ENCODE results near the gene PTRH1.

PTRH1 gene

DNA sequence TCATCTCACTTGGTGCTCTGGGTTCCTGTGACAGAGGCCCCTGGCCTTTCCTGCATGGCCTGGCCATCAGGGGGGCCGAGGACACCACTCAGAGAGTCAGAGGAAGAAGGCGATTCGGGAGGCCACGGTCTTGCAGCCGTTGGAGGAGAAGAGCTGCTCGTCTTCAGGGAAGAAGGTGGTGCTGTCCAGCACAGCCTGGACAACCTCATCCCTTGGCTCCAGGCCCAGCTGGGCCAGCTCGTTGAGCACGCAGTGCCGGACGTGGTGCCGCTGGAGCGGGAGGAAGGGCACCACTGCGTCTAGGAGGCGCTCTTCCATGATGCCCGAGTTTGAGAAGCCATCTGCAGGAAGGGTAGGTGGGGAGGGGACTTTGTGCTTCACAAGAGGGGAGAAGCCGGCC is 16.5 kb upstream of the PTRH1 start:
- H3K4me3 ChIP-seq (ENCODE audit: low read depth, low read length): no peak overlapping the region
- DNase-seq (ENCODE audit: low read depth): no peak
- TF ChIP-seq, protein P1, sequence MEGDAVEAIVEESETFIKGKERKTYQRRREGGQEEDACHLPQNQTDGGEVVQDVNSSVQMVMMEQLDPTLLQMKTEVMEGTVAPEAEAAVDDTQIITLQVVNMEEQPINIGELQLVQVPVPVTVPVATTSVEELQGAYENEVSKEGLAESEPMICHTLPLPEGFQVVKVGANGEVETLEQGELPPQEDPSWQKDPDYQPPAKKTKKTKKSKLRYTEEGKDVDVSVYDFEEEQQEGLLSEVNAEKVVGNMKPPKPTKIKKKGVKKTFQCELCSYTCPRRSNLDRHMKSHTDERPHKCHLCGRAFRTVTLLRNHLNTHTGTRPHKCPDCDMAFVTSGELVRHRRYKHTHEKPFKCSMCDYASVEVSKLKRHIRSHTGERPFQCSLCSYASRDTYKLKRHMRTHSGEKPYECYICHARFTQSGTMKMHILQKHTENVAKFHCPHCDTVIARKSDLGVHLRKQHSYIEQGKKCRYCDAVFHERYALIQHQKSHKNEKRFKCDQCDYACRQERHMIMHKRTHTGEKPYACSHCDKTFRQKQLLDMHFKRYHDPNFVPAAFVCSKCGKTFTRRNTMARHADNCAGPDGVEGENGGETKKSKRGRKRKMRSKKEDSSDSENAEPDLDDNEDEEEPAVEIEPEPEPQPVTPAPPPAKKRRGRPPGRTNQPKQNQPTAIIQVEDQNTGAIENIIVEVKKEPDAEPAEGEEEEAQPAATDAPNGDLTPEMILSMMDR (conservative IDR thresholded peaks at IDR 0.05; ENCODE audit: low read depth, low read length): no peak

DNA sequence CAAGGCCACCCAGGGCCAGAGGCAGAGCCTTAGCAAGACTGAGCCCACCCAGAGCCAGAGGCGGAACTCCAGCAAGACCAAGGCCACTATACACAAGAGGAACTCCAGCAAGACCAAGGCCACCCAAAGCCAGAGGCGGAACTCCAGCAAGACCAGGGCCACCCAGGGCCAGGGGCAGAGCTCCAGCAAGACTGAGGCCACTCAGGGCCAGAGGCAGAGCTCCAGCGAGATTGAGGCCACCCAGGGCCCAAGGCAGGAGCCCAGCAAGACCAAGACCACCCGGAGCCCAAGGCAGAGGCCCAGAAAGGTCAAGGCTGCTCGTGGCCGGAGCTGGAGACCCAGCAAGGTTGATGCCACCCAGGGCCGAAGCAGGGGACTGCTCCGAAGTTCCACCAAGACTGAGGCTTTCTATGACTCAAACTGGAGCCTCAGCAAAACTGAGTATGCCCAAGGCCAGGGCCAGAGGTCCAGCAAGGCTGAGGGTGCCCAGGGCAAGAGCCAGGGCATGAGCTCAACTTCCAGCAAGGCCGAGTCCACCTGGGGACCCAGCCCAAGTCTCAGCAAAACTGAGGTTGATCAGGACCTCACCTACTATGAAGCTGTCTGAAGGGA is 15.4 kb upstream of the PTRH1 start:
- no peak for DNase-seq (ENCODE audit: low read depth)
- no peak overlapping the region for H3K4me3 ChIP-seq (ENCODE audit: low read depth, low read length)
- TF ChIP-seq, protein P1 (conservative IDR thresholded peaks at IDR 0.05; ENCODE audit: low read depth, low read length): no peak

DNA sequence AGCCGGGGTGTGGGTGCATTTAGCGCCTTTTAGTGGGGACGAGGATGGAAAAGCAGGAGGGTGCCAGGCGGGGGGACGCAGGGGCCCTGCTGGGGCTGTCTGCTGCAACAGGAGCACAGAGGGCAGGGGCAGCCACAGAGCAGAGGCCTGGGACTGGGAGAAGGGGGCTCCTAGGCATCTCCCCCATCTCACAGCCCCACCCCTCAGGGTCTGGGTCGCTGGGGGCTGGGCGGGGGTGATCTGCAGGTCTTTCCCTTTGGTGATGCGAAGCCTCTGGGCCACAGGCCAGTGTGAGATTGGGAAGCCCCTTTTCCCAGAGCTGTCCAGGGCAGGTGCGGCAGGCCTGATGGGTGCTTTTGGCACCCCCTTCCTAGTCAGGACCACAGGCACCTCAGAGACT is 14.8 kb upstream of the PTRH1 start:
- no peak for DNase-seq (ENCODE audit: low read depth)
- H3K4me3 ChIP-seq (ENCODE audit: low read depth, low read length): no peak overlapping the region
- TF ChIP-seq, protein P1 (conservative IDR thresholded peaks at IDR 0.05; ENCODE audit: low read depth, low read length): no peak

DNA sequence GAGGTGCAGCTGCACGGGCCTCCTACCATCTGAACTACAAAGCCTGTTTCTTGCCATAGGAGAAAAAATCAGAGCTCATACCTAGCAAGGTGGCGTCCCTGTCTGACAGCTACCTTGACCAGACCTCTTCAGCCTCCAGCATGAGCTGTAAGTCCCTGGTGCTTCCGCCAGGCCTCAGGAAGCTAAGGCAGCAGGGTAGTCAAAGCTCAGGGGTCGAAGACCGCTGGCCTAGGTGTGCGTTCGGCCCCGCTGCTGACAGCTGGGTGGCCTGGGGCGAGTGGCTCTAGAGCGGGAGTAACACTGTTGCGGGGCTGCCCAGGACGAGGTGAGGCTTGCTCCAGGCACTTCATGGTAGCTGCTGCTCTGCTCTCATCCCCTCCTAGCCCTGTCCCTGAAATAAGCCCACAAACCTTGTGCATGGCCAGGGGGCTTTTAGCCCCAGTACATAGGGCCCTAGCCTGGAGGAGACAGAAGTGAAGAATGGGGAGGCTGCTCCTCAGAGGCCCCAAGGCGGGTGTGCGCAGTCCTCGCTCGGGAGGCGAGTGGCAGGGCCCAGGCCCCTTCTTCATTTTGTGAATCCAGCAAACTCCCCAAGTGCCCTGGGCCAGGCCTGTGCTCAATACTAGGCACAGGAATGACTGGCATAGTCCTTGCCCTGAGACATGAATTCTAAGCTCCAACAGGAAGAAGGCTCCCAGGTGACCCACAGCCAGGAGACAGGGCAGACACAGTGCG is 14.2 kb upstream of the PTRH1 start:
- no peak overlapping the region for H3K4me3 ChIP-seq (ENCODE audit: low read depth, low read length)
- no peak for DNase-seq (ENCODE audit: low read depth)
- TF ChIP-seq, protein P1 (conservative IDR thresholded peaks at IDR 0.05; ENCODE audit: low read depth, low read length): no peak

DNA sequence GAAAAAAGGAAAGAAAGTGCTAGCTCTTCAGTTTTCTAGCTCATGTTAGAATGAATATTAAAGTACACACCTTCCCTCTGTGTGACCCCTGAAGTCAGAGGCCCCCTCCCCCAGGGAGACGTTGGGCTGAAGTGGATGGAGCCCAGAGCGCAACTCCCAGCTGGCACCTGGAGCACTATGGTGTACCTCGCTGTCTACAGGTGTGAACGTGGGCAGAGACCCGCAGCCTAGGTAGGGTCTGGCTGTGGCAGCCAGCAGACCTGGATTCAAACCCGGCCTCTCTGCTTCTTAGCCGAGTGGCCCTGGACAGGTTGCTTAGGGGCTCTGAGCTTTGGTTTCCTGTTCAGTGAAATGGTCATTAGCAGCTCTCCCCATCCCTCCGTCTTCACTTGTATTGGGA is 13.3 kb upstream of the PTRH1 start:
- TF ChIP-seq, protein P1 (conservative IDR thresholded peaks at IDR 0.05; ENCODE audit: low read depth, low read length): no peak
- DNase-seq (ENCODE audit: low read depth): no peak
- no peak overlapping the region for H3K4me3 ChIP-seq (ENCODE audit: low read depth, low read length)

DNA sequence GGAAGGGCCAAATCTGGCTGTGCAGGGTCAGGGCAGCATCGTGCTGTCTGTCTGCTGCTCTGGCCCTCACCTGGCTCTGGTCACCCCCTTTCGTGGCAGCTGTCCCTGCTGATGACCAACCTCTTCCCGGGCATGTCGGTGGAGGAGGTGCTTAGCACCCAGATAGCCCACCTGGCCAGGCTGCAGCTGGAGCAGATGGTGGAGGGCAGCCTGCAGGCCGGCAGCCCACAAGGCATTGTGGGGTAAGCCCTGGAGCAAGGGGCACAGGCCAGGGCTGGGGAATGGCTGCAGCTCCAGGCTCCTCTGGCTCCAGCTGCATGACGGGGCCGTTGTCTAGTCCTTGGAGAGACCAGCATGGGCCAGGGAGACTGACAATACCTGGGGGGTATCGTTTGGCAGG is 11.4 kb upstream of the PTRH1 start:
- H3K4me3 ChIP-seq (ENCODE audit: low read depth, low read length): no peak overlapping the region
- TF ChIP-seq, protein P1 (conservative IDR thresholded peaks at IDR 0.05; ENCODE audit: low read depth, low read length): no peak
- DNase-seq (ENCODE audit: low read depth): no peak

DNA sequence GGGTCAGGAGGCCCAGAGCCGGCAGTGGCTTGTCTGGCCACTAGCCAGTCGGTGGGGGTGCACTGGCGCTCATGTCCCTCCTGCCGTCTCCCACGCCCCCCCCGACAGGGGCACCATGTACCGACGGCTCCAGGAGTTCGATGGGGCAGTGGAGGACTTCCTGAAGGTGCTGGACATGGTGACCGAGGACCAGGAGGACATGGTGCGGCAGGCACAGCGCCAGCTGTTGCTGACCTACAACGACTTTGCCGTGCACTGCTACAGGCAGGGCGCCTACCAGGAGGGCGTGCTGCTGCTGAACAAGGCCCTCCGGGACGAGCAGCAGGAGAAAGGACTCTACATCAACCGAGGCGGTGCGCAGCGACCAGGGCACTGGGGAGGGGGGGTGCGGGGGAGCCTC is 8.5 kb upstream of the PTRH1 start:
- TF ChIP-seq, protein P1 (conservative IDR thresholded peaks at IDR 0.05; ENCODE audit: low read depth, low read length): no peak
- no peak overlapping the region for H3K4me3 ChIP-seq (ENCODE audit: low read depth, low read length)
- DNase-seq (ENCODE audit: low read depth): no peak
